Left ventricle myocardium inferior (tissue), 1 donor: ENCODE data around the gene RAB43. TPM values are rescaled to one million over a fixed set of nuclear protein-coding genes. Genes with fewer than 3 reads are reported as not detected.
"Not testable (repeated sequence)": the region's sequence is repeated elsewhere in the genome, so short reads cannot be mapped to it uniquely, and the experiment has no call there.

Source experiments
- DNase-seq: peaks from one replicate; pipeline ENCODE4 v3.0.0-alpha.2; 2020
- H3K27ac ChIP-seq: fragments of 200-600 bp; replicated peaks from 2 replicates; pipeline ENCODE4 v1.8.0; 2021
- H3K27me3 ChIP-seq: fragments of 200-600 bp; 2 replicates; pipeline ENCODE4 v1.8.0; 2021; ENCODE audit warnings: low read depth
- H3K36me3 ChIP-seq: fragments of 200-600 bp; 2 replicates; pipeline ENCODE4 v1.8.0; 2021
- H3K4me1 ChIP-seq: fragments of 200-600 bp; 2 replicates; pipeline ENCODE4 v1.8.0; 2021
- H3K4me3 ChIP-seq: fragments of 200-600 bp; 2 replicates; pipeline ENCODE4 v1.8.0; 2021; ENCODE audit warnings: mild to moderate bottlenecking, moderate library complexity
- H3K9me3 ChIP-seq: fragments of 200-600 bp; replicated peaks from 2 replicates; pipeline ENCODE4 v1.8.0; 2021
- CTCF ChIP-seq: fragments of 200-600 bp; IDR thresholded peaks from 2 replicates; pipeline ENCODE4 v1.8.0; 2021; ENCODE audit warnings: antibody characterized with exemption, mild to moderate bottlenecking, borderline replicate concordance
- intact Hi-C: fragments of 100-400 bp; cut with micrococcal nuclease; formaldehyde crosslinking; loops from one replicate; pipeline ENCODE4 v1.11.0; 2022
- total RNA-seq: library from RNA; stranded (reverse); fragmentation: NEBNext Ultra II Directional; extraction: Animal tissue kit (Norgen Biotek cat#: 25700); gene quantifications from one replicate; pipeline ENCODE4 v1.2.1, GENCODE V29; 2021
- donor health status: DM: no; HTN: yes; CAD: no; lungs with severe emphysema.

The RAB43 gene
- total RNA-seq, 1 donor from 2014 or later: 3.3 TPM

- Histone ChIP-seq H3K4me1 (no peaks in the 10 kb centered on the region), H3K27me3 (no peaks in the 10 kb centered on the region), H3K27ac (no peak overlapping the region), H3K4me3 (no peak overlapping the region), H3K36me3 (no peaks in the 10 kb centered on the region), H3K9me3 (no peaks in the 10 kb centered on the region)
- DNase-seq: no peak
- TF ChIP-seq CTCF: no peak
- intact Hi-C loops: no loop called here
Measured at GRCh38 chr3:129077222-129077621, 44.4 kb downstream of the RAB43 start.

- Histone ChIP-seq H3K4me1 (peaks cover 10% of the 10 kb centered on the region), H3K27ac (no peak overlapping the region), H3K27me3 (no peaks in the 10 kb centered on the region), H3K4me3 (no peak overlapping the region), H3K36me3 (no peaks in the 10 kb centered on the region), H3K9me3 (no peaks in the 10 kb centered on the region)
- intact Hi-C loops: no loop called here
- DNase-seq: no peak
- no peak for TF ChIP-seq CTCF
Measured at GRCh38 chr3:129070086-129070885, 51.3 kb downstream of the RAB43 start.

- DNase-seq, H3K4me3 ChIP-seq, H3K9me3 ChIP-seq, H3K36me3 ChIP-seq, H3K27me3 ChIP-seq, intact Hi-C loops, H3K27ac ChIP-seq: not testable (repeated sequence)
- H3K4me1 ChIP-seq: peaks cover 10% of the 10 kb centered on the region
Measured at GRCh38 chr3:129069313-129070085, 52.1 kb downstream of the RAB43 start.

- intact Hi-C loops: no loop called here
- H3K4me3 ChIP-seq: peak overlapping the region; percentile 61
- no peak for TF ChIP-seq CTCF
- H3K27ac ChIP-seq: peak overlapping the region; percentile 5
- no peaks in the 10 kb centered on the region for H3K36me3 ChIP-seq
- DNase-seq: no peak
- no peaks in the 10 kb centered on the region for H3K27me3 ChIP-seq
- H3K4me1 ChIP-seq: peaks cover 10% of the 10 kb centered on the region
- no peaks in the 10 kb centered on the region for H3K9me3 ChIP-seq
Measured at GRCh38 chr3:129068291-129068886, 53.2 kb downstream of the RAB43 start.

- H3K36me3 ChIP-seq, H3K27ac ChIP-seq, H3K9me3 ChIP-seq, intact Hi-C loops, H3K27me3 ChIP-seq, DNase-seq: not testable (repeated sequence)
- Histone ChIP-seq H3K4me3 (peak overlapping the region; percentile 61), H3K4me1 (peaks cover 10% of the 10 kb centered on the region)
Measured at GRCh38 chr3:129067719-129068118, 53.9 kb downstream of the RAB43 start.

GRCh38 chr3:129065720-129066073 is 55.9 kb downstream of the RAB43 start:
- Histone ChIP-seq H3K4me3 (no peak overlapping the region), H3K4me1 (peaks cover 10% of the 10 kb centered on the region), H3K9me3 (no peaks in the 10 kb centered on the region), H3K36me3 (no peaks in the 10 kb centered on the region), H3K27me3 (no peaks in the 10 kb centered on the region), H3K27ac (no peak overlapping the region)
- TF ChIP-seq CTCF: no peak
- intact Hi-C loops: no loop called here
- DNase-seq: no peak
